HG03039 (cell line): Measurements from ENCODE around the gene COMTD1.
"Not testable (repeated sequence)": the region's sequence is repeated elsewhere in the genome, so short reads cannot be mapped to it uniquely, and the experiment has no call there.

Source experiments
- ATAC-seq: cut with Tn5 transposase; IDR thresholded peaks from one replicate; pipeline ENCODE4 v1.9.1; 2021; ENCODE audit warnings: mild to moderate bottlenecking, moderate library complexity; ENCODE audit not compliant: unreplicated experiment

Gene COMTD1

DNA sequence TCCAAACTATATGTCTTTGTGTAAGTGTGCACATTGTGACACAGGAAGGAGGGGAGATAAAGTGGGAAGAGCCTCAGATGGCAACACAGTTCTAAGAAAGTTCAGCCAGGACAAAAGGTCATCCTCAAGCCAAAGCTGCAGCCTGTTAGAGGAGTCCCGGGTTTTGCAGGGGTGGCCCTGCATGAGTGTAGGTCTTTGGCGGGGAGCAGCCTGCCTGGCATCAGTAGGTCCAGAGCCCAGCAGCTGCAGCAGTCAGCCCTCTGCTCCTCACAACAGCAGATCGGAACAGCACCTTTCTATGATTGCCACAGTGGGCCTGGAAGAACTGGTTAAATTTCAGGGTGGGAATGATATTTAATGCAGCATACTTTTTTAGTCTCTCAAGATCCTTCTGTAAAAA lies 38.7 kb downstream of the COMTD1 start:
- ATAC-seq = no peak

DNA sequence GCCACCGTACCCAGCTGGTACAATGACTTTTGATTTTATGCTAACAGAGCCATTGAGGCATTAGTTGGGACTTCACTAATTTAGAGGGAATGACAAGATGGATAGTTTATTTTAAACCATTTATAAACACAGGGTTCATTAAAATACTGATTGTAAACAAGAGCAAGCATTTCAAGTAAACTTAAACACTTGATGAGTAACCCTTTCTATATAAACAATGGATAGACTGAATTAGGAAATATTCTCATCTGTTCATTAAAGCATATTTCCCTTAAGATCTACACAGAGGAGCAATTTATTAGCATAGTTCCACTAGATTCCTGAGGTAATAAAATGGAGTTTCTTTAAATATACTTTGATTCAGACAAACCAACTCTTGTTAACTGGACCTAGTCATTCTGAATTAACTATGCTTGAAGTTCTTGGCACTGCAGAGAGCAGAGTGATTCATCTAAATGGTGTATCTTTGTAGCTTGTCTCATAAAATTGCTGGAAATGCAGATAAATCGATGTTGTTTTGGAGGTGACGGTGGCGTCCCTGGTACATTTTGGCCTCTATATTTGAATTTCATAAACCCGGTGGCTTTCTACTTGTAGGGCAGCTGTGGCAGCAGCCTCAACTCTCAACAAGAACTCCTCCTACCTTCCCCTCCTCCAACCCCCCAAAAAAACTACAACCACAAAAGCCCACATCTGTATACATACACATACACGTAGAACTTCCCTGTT lies 40.6 kb downstream of the COMTD1 start:
- ATAC-seq = no peak

DNA sequence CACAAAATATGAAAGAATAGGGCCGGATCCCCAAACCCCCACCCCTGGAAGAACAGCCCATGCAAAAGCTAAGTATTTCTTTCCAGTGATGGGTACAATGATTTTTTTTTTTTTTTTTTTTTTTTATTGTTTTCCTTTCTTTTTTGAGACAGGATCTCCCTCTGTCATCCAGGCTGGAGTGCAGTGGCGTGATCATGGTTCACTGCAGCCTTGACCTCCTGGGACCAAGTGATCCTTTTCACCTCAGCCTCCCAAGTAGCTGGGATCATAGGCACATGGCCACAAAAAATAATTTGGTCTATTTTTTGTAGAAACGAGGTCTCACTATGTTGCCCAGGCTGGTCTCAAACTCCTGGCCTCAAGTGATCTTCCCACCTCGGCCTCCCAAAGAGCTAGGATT lies 41.1 kb downstream of the COMTD1 start:
- ATAC-seq = not testable (repeated sequence)

- ATAC-seq = no peak
These were observed 43.8 kb downstream of the COMTD1 start for GRCh38 chr10:75191821-75192568.

GRCh38 chr10:75189266-75190096 lies 46.3 kb downstream of the COMTD1 start:
- ATAC-seq = no peak

GRCh38 chr10:75188522-75188921 lies 47.2 kb downstream of the COMTD1 start:
- ATAC-seq = not testable (repeated sequence)

DNA sequence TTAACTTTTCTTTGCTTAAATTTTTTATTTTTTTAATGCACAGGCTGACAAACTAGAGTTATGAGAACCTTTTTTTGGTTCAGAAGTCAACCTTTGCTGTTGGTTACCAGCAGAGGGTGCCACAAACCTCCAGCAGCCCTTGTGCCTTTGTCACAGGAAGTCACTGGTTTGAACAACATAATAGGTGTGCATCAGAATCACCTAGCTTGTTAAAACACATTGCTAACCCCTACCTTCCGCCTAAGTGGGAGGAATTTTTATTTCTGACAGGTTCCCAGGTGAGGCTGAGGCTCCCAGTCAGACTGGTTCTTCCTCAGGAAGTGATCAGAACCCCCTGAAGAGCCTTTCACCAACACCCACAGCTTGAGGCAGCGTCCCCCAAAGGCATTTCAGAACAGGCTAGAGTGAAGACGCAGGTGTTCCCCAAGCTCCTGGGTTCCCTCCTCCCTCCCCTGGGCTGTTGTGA lies 47.8 kb downstream of the COMTD1 start:
- ATAC-seq = peak; percentile 49

DNA sequence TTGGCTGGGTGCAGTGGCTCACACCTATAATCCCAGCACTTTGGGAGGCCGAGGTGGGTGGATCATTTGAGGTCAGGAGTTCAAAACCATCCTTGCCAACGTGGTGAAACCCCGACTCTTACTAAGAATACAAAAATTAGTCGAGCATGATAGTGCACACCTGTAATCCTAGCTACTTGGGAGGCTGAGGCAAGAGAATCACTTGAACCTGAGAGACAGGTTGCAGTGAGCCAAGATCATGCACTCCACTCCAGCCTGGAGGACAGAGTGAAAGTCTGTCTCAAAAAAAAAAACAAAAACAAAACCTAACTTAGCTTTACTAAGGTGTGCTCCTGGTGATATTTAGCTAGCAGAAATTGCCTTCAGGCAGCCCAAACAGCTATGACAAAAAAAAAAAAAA lies 49.4 kb downstream of the COMTD1 start:
- ATAC-seq = no peak
